Posterior vena cava (tissue), 2 donors: ENCODE data around the gene CYTH2. TPM values are rescaled to one million over a fixed set of nuclear protein-coding genes. Genes with fewer than 3 reads are reported as not detected.

Source experiments
- DNase-seq: peaks from one replicate; pipeline ENCODE4 v3.0.0-alpha.2; 2020; ENCODE audit warnings: low spot score
- intact Hi-C, 2 donors: fragments of 100-400 bp; cut with DNase I; formaldehyde crosslinking; loops; one replicate each; pipeline versions ENCODE4 v1.14.1 to v1.14.2; 2022 to 2023
- total RNA-seq, 2 donors: library from RNA; stranded (reverse); fragmentation: NEBNext Ultra II Directional; extraction: Animal tissue kit (Norgen Biotek cat#: 25700); gene quantifications; one replicate each; pipeline ENCODE4 v1.2.1, GENCODE V29; 2021
- donor health status: DM: yes; HTN: yes; CAD: no.
- donor health status: DM: yes; HTN: yes; CAD: no.

CYTH2 gene
- total RNA-seq, 2 donors from 2014 or later = 34.1 to 49.2 TPM

- intact Hi-C loops = loop anchor here (5.0 to 10.0 kb wide), 2 partner anchors 95 to 98 kb away; no protein-coding TSS in a partner anchor
- DNase-seq = peak; percentile 93
Observed at GRCh38 chr19:48489608-48490216, 20.5 kb downstream of the CYTH2 start.

- intact Hi-C loops = loop anchor here (5.0 to 10.0 kb wide), 2 partner anchors 94 to 96 kb away; no protein-coding TSS in a partner anchor
- no peak for DNase-seq
Observed at GRCh38 chr19:48490981-48491792, 22.0 kb downstream of the CYTH2 start.

GRCh38 chr19:48491793-48492123 is 22.6 kb downstream of the CYTH2 start:
- no peak for DNase-seq
- intact Hi-C loops = loop anchor here (5.0 to 10.0 kb wide), 2 partner anchors 93 to 96 kb away; no protein-coding TSS in a partner anchor

- intact Hi-C loops = loop anchor here (5.0 to 10.0 kb wide), 2 partner anchors 92 to 94 kb away; no protein-coding TSS in a partner anchor
Observed at GRCh38 chr19:48492925-48493717, 24.0 kb downstream of the CYTH2 start.

GRCh38 chr19:48493718-48494401 is 24.7 kb downstream of the CYTH2 start:
- intact Hi-C loops = loop anchor here (5.0 to 10.0 kb wide), 2 partner anchors 91 to 93 kb away; no protein-coding TSS in a partner anchor

More at GRCh38 chr19:48492925-48493717, 24.0 kb downstream of the CYTH2 start:
- peak; percentile 99 for DNase-seq

GRCh38 chr19:48495396-48495795 is 26.2 kb downstream of the CYTH2 start:
- no peak for DNase-seq
- intact Hi-C loops = loop anchor here in 1 of 2 donors (10.0 kb wide), 1 partner anchor 89 kb away; no protein-coding TSS in a partner anchor

More at GRCh38 chr19:48493718-48494401, 24.7 kb downstream of the CYTH2 start:
- no peak for DNase-seq

- intact Hi-C loops = loop anchor here in 1 of 2 donors (10.0 kb wide), 1 partner anchor 88 kb away; no protein-coding TSS in a partner anchor
Observed at GRCh38 chr19:48496959-48497727, 28.0 kb downstream of the CYTH2 start.

GRCh38 chr19:48497728-48498594 is 28.8 kb downstream of the CYTH2 start:
- DNase-seq = no peak
- intact Hi-C loops = loop anchor here in 1 of 2 donors (10.0 kb wide), 1 partner anchor 87 kb away; no protein-coding TSS in a partner anchor

More at GRCh38 chr19:48496959-48497727, 28.0 kb downstream of the CYTH2 start:
- no peak for DNase-seq

- no peak for DNase-seq
- intact Hi-C loops = loop anchor here in 1 of 2 donors (10.0 kb wide), 1 partner anchor 86 kb away; no protein-coding TSS in a partner anchor
Observed at GRCh38 chr19:48498595-48499311, 29.6 kb downstream of the CYTH2 start.

GRCh38 chr19:48499316-48500090 is 30.3 kb downstream of the CYTH2 start:
- no peak for DNase-seq

GRCh38 chr19:48500830-48501493 is 31.8 kb downstream of the CYTH2 start:
- DNase-seq = no peak
- intact Hi-C loops = loop anchor here in 1 of 2 donors (5.0 kb wide), 1 partner anchor 81 kb away; no protein-coding TSS in a partner anchor

More at GRCh38 chr19:48499316-48500090, 30.3 kb downstream of the CYTH2 start:
- intact Hi-C loops = loop anchor here (5.0 to 10.0 kb wide), 2 partner anchors 83 to 85 kb away; no protein-coding TSS in a partner anchor

GRCh38 chr19:48501494-48502349 is 32.6 kb downstream of the CYTH2 start:
- DNase-seq = no peak
- intact Hi-C loops = loop anchor here in 1 of 2 donors (5.0 kb wide), 1 partner anchor 81 kb away; no protein-coding TSS in a partner anchor

- no peak for DNase-seq
- intact Hi-C loops = loop anchor here in 1 of 2 donors (5.0 kb wide), 1 partner anchor 80 kb away; no protein-coding TSS in a partner anchor
Observed at GRCh38 chr19:48502350-48503018, 33.3 kb downstream of the CYTH2 start.
